Putamen (tissue), 1 donor: ENCODE measurements around the gene PKP1.

Experiments
- DNase-seq: peaks from one replicate; pipeline ENCODE4 v3.0.0-alpha.2; 2016; ENCODE audit warnings: low spot score

PKP1 gene

GRCh38 chr1:201260648-201261311 is 22.5 kb upstream of the PKP1 start:
- no peak for DNase-seq

GRCh38 chr1:201261771-201262547 is 21.3 kb upstream of the PKP1 start:
- DNase-seq, result no peak

- no peak for DNase-seq
Measured at GRCh38 chr1:201262963-201263608, 20.2 kb upstream of the PKP1 start.

GRCh38 chr1:201264072-201264471 is 19.2 kb upstream of the PKP1 start:
- no peak for DNase-seq

DNA sequence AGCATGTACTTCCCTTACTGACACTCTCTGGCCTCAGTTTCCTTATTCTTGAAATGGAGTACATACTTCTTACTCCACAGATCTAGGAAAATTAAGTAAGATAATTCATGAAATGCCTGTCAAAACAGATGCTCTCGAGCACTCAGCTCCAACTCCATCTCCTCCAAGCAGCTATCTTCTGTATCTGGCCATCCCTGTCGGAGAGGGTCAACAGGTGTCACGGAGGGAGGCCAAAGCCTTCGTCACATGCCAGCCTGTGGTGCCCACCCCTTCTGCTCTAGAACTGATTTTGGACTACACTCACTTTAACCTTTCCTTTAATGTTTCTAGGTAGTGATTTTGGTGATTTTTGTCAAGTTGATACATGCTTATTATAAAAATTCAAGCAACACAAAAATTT is 18.8 kb upstream of the PKP1 start:
- DNase-seq, result no peak

DNA sequence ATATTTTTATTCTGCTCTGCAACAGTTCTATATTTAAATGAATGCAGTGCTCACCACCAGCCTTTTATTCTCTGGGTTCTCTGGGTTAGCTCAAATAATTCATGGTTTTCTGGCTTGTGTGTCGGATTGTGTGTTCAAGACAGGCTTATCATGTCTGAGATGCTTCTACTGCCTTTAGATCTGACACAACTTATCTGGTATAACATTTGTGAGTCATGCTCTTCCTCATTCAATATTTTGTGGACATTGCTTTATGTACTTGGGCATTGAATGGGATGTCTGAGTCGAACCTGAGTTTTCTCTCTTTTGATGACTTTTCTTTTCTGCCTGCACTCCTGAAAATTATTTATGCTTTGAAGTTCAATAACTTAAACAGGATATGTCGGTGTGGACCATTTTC is 17.6 kb upstream of the PKP1 start:
- DNase-seq, result no peak

DNA sequence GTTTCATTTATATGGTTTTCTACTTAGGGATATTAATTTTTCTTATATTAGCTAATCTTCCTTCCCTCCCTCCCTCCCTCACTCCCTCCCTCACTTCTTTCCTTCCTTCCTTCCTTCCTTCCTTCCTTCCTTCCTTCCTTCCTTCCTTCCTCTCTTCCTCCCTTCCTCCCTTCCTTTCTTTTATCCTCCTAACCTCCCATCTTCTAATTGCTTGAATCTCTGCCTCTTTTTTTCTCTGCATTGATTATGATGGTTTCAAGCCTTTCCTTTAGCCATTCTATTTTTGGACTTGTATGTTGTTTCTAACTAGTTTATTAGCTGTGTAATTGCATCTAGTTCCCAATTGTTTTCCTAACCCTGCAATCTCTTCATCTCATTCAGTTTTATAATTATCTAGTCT is 17.0 kb upstream of the PKP1 start:
- DNase-seq, result no peak

DNA sequence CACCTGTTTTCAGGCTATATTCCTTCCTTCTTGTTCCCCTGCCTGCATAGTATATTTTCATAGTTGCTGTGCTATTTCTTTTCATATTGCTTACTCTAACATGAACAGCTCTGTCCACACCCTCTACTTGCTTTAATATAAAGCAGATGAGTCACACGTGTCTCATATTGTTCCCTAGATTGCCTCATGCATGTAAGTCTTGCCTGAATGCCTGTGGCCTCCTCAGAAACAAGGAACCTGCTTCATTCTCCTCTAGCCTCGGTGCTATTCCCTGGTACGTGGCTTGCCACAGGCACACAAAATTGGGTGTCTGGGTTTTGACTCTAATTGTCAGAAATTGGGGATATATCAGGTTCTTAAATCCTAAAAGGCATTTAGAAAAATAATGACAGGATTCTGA is 16.5 kb upstream of the PKP1 start:
- no peak for DNase-seq

GRCh38 chr1:201267481-201268229 is 15.7 kb upstream of the PKP1 start:
- no peak for DNase-seq

- no peak for DNase-seq
Measured at GRCh38 chr1:201268604-201269151, 14.6 kb upstream of the PKP1 start.

DNA sequence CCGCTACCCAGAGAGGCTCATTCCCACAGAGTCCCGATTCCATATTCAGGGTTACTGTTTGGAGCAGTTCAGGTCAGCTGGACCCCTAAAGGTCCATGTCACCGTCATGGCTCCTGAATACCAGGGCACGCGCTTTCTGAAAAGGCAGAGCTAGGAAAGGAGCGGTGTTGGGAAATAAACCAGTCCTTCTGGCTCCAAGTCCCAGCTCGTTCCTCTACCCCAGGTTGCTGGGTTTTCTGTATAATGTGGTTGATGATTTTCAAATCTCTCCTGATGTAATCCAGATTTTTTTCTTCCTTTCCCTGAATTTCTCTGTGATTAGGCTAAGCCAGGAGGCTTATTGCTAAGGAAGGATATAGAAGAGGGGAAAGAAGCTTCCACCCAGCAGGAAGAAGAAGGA is 14.0 kb upstream of the PKP1 start:
- DNase-seq, result no peak

GRCh38 chr1:201269900-201270410 is 13.4 kb upstream of the PKP1 start:
- DNase-seq, result no peak

DNA sequence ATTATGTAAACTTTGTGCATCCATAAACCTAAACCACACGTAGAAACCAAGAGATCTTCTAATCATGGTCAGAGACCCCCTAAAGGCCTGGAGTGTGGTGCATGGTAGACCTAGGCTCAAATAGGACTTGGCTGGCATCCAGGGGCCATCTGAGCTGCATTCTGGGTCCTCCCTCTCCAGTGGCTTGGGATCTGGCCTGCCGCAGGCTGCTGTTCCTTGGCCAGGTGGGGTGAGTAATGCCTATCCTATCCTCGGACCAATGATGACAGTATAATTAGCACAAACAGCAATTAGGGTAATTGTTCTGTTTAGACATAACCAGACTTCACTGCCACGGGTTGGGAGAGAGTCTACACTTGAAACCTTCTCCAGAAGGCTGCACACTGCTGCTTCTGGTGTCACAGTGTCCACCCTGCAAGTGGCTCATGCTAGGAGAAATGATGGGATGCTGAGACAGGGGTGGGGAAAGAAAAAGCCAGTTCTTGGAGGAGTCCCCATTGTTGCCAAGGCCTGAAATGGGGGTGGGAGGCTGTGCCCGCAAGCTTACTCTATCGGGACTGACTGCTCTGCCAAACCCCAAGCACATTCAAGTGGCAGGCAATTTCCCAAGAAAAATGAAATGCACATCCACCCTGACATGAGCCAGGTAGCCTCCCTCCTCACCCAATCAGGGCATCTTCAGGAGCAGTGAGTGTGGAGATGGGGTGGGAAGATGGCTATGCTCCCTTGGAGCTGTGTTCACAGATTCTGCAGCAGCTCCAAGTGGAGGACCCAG is 12.5 kb upstream of the PKP1 start:
- DNase-seq, result no peak

DNA sequence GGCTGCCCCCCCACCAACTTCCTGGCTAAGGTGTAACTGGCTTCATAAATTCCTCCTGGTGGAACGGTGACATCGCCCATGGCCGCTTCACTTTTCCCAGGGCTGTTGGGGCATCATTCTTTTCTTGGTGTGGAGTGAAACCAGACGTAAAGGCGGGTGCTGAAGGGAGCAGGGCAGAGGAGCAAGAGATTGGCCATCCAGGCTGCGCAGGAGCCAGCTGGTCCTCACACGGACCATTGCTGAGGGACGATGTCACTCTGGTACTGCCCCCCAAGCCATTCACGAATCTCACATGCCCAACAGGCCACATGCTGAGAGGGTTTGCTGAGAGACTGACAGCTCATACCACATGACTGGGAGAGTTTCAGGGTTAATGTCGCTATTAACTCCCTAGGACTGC is 10.5 kb upstream of the PKP1 start:
- no peak for DNase-seq

- DNase-seq, result no peak
Measured at GRCh38 chr1:201274616-201275252, 8.6 kb upstream of the PKP1 start.

DNA sequence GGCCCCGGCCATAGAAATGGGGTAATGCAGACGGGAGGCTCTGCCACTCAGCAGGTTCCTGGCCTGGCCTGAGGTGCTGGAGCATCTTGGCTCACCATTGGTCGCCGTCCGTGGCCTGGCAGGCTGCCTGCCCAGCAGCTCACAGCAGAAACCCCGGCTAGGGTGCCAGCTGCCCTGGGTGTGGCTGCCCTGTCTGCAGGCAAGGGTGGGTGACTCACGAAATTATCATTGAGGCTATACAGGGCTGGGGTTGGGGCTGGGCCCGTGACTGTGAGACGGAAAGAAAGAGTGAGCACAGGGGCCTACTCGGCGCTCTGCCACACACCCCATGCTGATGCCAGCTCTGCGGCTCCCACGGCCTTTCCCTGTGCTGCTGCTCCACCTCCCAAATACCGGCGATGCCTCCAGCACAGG is 8.0 kb upstream of the PKP1 start:
- DNase-seq, result no peak

GRCh38 chr1:201276891-201277290 is 6.4 kb upstream of the PKP1 start:
- DNase-seq, result no peak

DNA sequence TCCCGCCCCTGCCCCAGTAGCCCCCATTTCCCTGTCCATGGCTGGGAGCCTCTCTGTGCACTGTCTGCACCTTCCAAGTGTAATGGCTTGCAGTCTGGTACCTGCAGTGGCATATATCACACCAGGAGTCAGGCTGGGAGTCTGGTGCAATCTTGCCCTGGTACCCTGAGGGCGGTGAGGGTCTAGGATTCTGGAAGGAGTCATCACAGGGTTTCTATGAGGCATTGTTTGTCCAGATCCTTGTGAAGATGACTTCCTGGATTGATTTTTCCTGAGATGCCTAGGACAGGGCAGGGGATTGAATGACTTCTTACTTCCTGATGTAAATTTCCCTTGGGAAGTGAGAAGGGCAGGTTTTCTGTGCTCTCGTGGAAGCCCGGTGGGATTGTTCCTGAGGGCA is 5.9 kb upstream of the PKP1 start:
- DNase-seq, result no peak

DNA sequence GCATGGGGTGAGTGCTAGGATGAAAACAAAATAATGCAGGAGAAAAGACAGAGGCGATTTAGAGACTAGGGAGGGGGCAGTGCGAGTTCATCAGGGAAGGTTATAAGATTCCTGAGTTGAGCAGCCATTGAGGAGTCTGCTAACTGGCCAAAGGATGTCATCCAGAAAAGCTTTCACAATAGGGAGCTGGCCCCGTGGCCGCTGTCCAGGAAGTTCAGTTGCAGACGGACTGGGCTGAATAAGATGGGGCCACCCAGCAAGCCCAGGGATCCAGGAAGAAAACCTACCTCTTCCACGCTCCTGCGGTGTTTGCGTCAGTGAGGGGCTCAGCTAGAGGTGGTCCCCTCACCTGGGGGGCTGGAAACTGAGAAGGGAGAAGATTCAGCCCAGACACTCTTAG is 4.0 kb upstream of the PKP1 start:
- DNase-seq, result no peak

DNA sequence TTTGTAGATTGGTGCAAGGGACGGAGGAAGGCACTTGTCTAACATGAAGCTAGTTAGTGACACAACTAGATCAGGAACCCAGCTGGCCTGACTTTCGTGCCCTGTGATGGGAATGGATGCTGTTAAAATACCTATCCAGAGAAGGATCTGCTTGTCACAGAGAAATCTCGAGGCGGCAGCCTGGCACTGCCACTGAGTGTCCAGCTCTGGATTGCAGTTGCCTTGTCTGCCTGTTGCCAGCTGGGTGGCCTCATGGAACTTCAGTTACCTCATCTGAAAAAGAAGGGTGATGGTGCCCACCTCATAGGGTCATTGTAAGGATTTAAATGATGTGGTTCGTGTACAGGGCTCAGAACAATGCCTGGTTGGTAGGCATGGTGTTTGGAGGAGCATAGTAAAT is 2.4 kb upstream of the PKP1 start:
- no peak for DNase-seq

GRCh38 chr1:201281573-201281972 is 1.7 kb upstream of the PKP1 start:
- DNase-seq, result no peak
